HepG2 (cell line): Measurements from ENCODE around the gene LRRIQ4. TPM values are rescaled to one million over a fixed set of nuclear protein-coding genes. Genes with fewer than 3 reads are reported as not detected.

Source experiments
- CERS6 ChIP-seq: sonication (generic); formaldehyde crosslinking; IDR thresholded peaks from 2 replicates; pipeline ENCODE4 v1.5.0; 2020; ENCODE audit warnings: missing genetic modification reagents
- THAP9 ChIP-seq: sonication (generic); formaldehyde crosslinking; IDR thresholded peaks from 2 replicates; pipeline ENCODE4; 2020; ENCODE audit warnings: missing genetic modification reagents, mild to moderate bottlenecking, borderline replicate concordance
- ZNF687 ChIP-seq: sonication (generic); formaldehyde crosslinking; IDR thresholded peaks from 2 replicates; pipeline ENCODE4 v1.5.1; 2020; ENCODE audit warnings: mild to moderate bottlenecking, missing genetic modification reagents, moderate library complexity
- polyA plus RNA-seq, 8 experiments: library from polyadenylated mRNA; depleted of rRNA in 3 of 8; stranded (reverse) in 7 of 8; unstranded in 1 of 8; fragments of >200 nt; fragmentation: Illumina TruSeq in 4 of 8; extraction: Trizol in 4 of 8; gene quantifications; 2 replicates each; pipeline versions ENCODE4 v1.2.1 to v1.2.3, GENCODE V29; 2011 to 2016; ENCODE audit warnings: low read depth in 4 of 8, missing spikeins in 1 of 8, mixed read lengths in 1 of 8; ENCODE audit not compliant: insufficient read depth in 1 of 8
- total RNA-seq, 5 experiments: library from RNA; depleted of rRNA; stranded (reverse); fragments of >200 nt; fragmentation: Illumina TruSeq; extraction: Trizol; gene quantifications; 2 replicates each; pipeline ENCODE4 v1.2.3, GENCODE V29; 2016; ENCODE audit warnings: low read depth in 1 of 5

The LRRIQ4 gene
- total and polyA plus RNA-seq, 2 of the 13 experiments (the other 11 are each of a cell fraction or from before 2014, with no cell fraction given): not detected

- TF ChIP-seq ZNF687 (CRISPR knock-in tag) (peak; percentile 76; the same call in 1 of the 2 replicates), THAP9 (CRISPR knock-in tag) (peak; percentile 54; the same call in 1 of the 2 replicates), CERS6 (CRISPR knock-in tag) (no peak)
Observed at GRCh38 chr3:169764312-169764881, 48.3 kb upstream of the LRRIQ4 start (continued).
